Dendritic cell treated with granulocyte-macrophage colony-stimulating factor and Interleukin-4, amounts not matched to agents 40 ng/mL and 50 ng/mL, for 4 days (primary cell): Measurements from ENCODE around the gene NLN.
"Not testable (repeated sequence)": the region's sequence is repeated elsewhere in the genome, so short reads cannot be mapped to it uniquely, and the experiment has no call there.

Experiments
- H3K27ac Mint-ChIP-seq: one replicate; pipeline ENCODE4 v1.8.0; 2022; ENCODE audit warnings: mild to moderate bottlenecking, mixed read lengths
- H3K27me3 Mint-ChIP-seq: one replicate; pipeline ENCODE4 v1.8.0; 2022; ENCODE audit warnings: mild to moderate bottlenecking, mixed read lengths
- H3K36me3 Mint-ChIP-seq: one replicate; pipeline ENCODE4 v1.8.0; 2022; ENCODE audit warnings: low read depth, mixed read lengths
- H3K4me1 Mint-ChIP-seq: one replicate; pipeline ENCODE4 v1.8.0; 2022; ENCODE audit warnings: low read depth, mixed read lengths
- H3K4me3 Mint-ChIP-seq: one replicate; pipeline ENCODE4 v1.8.0; 2022; ENCODE audit warnings: mild to moderate bottlenecking, moderate library complexity, mixed read lengths
- H3K9me3 Mint-ChIP-seq: one replicate; pipeline ENCODE4 v1.8.0; 2022; ENCODE audit warnings: mixed read lengths
- intact Hi-C: fragments of 100-400 bp; cut with micrococcal nuclease; formaldehyde crosslinking; loops from one replicate; pipeline ENCODE4 v1.15.0; 2022

NLN gene

DNA sequence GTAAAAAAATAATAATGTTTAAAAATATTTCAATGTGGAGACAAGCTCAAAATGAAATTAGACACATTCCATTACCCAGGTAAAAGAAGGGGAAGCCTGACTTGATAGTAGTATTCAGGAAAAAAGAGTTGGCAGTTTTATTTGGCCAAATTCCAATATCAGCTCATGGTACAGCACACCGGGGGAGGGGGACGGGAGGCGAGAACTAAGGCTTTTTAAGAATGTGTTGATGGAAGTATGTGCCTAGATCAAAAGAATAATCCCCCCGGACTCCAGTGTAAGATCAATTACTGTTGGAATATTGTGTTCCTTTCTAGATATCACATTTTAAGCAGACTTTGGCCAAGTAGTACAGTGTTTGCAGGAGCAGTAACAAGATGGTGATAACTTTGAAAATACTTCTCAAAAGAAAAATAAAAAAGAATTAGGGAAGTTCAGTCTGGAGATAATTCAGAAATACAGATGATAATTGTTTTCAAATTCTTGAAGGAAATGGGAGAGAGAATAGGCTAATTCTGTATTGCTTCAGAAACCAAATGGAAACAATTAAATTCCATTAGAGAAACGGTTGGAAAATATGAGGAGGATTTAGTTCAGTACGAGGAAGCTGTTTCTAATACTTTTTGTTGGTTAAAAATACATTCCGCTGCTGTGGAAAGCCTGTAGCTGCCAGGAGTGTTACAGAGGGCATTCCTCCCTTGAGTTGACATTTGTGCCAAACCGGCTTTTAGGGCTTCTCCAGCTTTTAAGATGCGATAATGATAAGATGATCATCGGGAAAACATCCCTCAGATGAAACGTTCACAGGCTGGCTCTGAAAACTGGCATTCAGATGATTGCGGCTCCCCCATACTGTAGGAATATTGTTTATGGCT, 106.3 kb downstream of the NLN start:
- Mint-ChIP-seq H3K4me3 (no peak overlapping the region), H3K9me3 (no peaks in the 10 kb centered on the region), H3K27ac (no peak overlapping the region), H3K27me3 (no peaks in the 10 kb centered on the region), H3K36me3 (peaks cover 13% of the 10 kb centered on the region), H3K4me1 (peaks cover 15% of the 10 kb centered on the region)
- intact Hi-C loops, result loop anchor here (10.0 kb wide), 1 partner anchor 97 kb away; the partner anchor contains the start of gene ERBIN

GRCh38 chr5:65830856-65831255, 108.9 kb downstream of the NLN start:
- intact Hi-C loops, result no loop called here
- peaks cover 8% of the 10 kb centered on the region for H3K4me1 Mint-ChIP-seq
- H3K4me3 Mint-ChIP-seq, result no peak overlapping the region
- H3K9me3 Mint-ChIP-seq, result no peaks in the 10 kb centered on the region
- no peaks in the 10 kb centered on the region for H3K27me3 Mint-ChIP-seq
- H3K27ac Mint-ChIP-seq, result no peak overlapping the region
- H3K36me3 Mint-ChIP-seq, result no peaks in the 10 kb centered on the region

DNA sequence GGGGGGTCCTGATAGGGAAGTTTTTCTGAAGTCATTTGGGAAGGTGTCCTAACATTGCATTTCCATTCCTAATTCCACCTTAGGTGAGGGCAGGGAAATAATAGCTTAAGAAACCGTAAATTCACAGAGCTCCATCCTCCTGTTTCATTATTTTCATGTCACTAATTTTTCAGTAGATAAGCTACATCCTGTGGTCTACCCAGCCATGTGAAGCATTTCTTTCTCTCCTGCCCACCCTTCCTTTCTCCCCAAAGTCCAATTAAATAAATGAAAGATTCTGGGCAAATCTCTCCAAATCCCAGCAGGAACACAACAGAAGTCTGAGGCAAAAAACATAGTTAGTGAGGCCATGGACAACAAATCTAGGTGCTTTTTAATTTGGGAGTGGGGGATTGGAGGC, 109.3 kb downstream of the NLN start:
- no peaks in the 10 kb centered on the region for H3K36me3 Mint-ChIP-seq
- H3K4me3 Mint-ChIP-seq, result no peak overlapping the region
- no peaks in the 10 kb centered on the region for H3K9me3 Mint-ChIP-seq
- H3K4me1 Mint-ChIP-seq, result peaks cover 3% of the 10 kb centered on the region
- H3K27ac Mint-ChIP-seq, result no peak overlapping the region
- no peaks in the 10 kb centered on the region for H3K27me3 Mint-ChIP-seq
- intact Hi-C loops, result no loop called here

- Mint-ChIP-seq H3K27me3 (no peaks in the 10 kb centered on the region), H3K4me3 (no peak overlapping the region), H3K9me3 (no peaks in the 10 kb centered on the region), H3K4me1 (no peaks in the 10 kb centered on the region), H3K36me3 (no peaks in the 10 kb centered on the region), H3K27ac (no peak overlapping the region)
- intact Hi-C loops, result no loop called here
These were observed 110.1 kb downstream of the NLN start for GRCh38 chr5:65832152-65832551.

DNA sequence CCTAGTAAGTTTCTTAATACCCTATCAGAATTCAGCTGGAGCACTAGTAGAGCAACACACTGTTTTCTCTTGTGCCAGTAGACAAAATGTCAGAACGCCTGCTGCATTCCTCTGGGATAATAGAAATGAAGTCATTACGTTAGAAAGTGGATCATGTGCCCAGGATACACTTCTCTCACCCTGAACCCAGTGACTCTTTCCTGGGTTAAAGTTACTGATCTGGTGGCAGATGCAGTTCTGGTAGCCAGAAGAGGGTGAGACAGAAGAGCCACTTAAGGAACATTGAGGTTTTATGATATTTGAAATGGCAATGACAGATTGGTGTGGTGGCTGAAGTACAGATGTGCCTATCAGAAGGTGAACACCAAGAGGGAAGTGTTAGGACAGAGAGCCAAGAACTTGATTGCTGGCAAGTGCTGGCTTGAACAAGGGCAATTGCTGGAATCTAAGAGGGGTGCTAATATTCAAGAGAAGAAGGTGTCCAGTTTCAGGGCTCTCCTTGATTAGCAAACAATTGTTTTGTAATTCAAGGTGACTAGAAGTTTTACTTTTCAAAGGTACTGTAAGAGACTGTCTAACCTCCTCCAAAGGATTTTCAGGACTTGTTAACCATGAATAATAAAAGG, 110.7 kb downstream of the NLN start:
- H3K4me1 Mint-ChIP-seq, result no peaks in the 10 kb centered on the region
- no peaks in the 10 kb centered on the region for H3K9me3 Mint-ChIP-seq
- no peaks in the 10 kb centered on the region for H3K27me3 Mint-ChIP-seq
- H3K27ac Mint-ChIP-seq, result no peak overlapping the region
- no peaks in the 10 kb centered on the region for H3K36me3 Mint-ChIP-seq
- no peak overlapping the region for H3K4me3 Mint-ChIP-seq
- intact Hi-C loops, result no loop called here

- Mint-ChIP-seq H3K36me3 (no peaks in the 10 kb centered on the region), H3K4me3 (no peak overlapping the region), H3K27me3 (no peaks in the 10 kb centered on the region), H3K4me1 (no peaks in the 10 kb centered on the region), H3K27ac (no peak overlapping the region), H3K9me3 (no peaks in the 10 kb centered on the region)
- intact Hi-C loops, result no loop called here
These were observed 111.8 kb downstream of the NLN start for GRCh38 chr5:65833780-65834179.

GRCh38 chr5:65834306-65834705, 112.3 kb downstream of the NLN start:
- Mint-ChIP-seq H3K27me3 (no peaks in the 10 kb centered on the region), H3K36me3 (peaks cover 3% of the 10 kb centered on the region), H3K4me3 (no peak overlapping the region), H3K27ac (no peak overlapping the region), H3K9me3 (no peaks in the 10 kb centered on the region), H3K4me1 (no peaks in the 10 kb centered on the region)
- intact Hi-C loops, result no loop called here

- Mint-ChIP-seq H3K27ac (no peak overlapping the region), H3K4me1 (peaks cover 7% of the 10 kb centered on the region), H3K27me3 (no peaks in the 10 kb centered on the region), H3K9me3 (no peaks in the 10 kb centered on the region), H3K36me3 (peaks cover 6% of the 10 kb centered on the region), H3K4me3 (no peak overlapping the region)
- intact Hi-C loops, result no loop called here
These were observed 113.2 kb downstream of the NLN start for GRCh38 chr5:65835191-65835590.

DNA sequence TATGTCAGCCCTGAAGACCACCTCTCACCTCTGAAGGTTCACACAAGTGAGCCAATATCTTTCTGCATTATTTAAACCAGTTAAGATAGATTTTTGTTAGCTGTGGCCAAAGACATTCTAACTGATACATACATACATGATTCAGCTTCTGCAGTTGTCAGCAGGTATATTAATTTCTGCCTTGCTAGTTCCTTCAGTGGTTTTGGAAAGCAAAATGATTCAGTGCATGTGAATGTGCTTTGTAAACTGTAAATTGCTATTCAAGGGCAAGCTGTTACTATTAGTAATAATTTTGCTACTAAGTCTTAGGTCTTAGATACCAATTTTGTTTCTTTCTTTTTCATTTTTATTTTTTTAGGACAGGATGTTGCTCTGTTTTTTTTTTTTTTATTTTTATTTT, 115.1 kb downstream of the NLN start:
- Mint-ChIP-seq H3K4me3 (no peak overlapping the region), H3K36me3 (peaks cover 6% of the 10 kb centered on the region), H3K9me3 (no peaks in the 10 kb centered on the region), H3K27me3 (no peaks in the 10 kb centered on the region), H3K4me1 (peaks cover 9% of the 10 kb centered on the region), H3K27ac (no peak overlapping the region)
- intact Hi-C loops, result no loop called here

- H3K4me1 Mint-ChIP-seq, H3K27me3 Mint-ChIP-seq, intact Hi-C loops, H3K27ac Mint-ChIP-seq, H3K4me3 Mint-ChIP-seq, H3K9me3 Mint-ChIP-seq, H3K36me3 Mint-ChIP-seq: not testable (repeated sequence)
These were observed 117.2 kb downstream of the NLN start for GRCh38 chr5:65839170-65839569.

DNA sequence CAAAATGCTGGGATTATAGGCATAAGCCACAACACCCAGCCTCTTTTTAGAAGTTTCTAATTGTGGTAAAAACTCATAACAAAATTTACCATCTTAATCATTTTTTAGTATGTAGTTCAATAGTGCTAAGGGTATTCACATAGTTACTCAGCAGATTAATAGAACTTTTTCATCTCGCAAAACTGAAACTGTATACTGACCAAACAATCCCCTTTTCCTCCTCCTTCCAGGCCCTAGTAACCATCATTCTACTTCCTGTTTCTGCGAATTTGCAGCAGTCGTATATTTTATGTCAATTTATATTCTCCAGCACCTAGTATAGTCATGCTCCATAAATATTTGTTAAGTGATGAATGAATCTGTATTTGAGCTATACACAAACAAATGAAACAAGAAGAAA, 118.1 kb downstream of the NLN start:
- Mint-ChIP-seq H3K4me1 (peaks cover 10% of the 10 kb centered on the region), H3K9me3 (no peaks in the 10 kb centered on the region), H3K4me3 (no peak overlapping the region), H3K27me3 (no peaks in the 10 kb centered on the region), H3K27ac (no peak overlapping the region), H3K36me3 (peaks cover 6% of the 10 kb centered on the region)
- intact Hi-C loops, result no loop called here

GRCh38 chr5:65844763-65845162, 122.8 kb downstream of the NLN start:
- intact Hi-C loops, H3K4me3 Mint-ChIP-seq, H3K9me3 Mint-ChIP-seq, H3K27ac Mint-ChIP-seq, H3K36me3 Mint-ChIP-seq, H3K27me3 Mint-ChIP-seq: not testable (repeated sequence)
- peaks cover 20% of the 10 kb centered on the region for H3K4me1 Mint-ChIP-seq

- Mint-ChIP-seq H3K27ac (no peak overlapping the region), H3K4me1 (peaks cover 13% of the 10 kb centered on the region), H3K27me3 (no peaks in the 10 kb centered on the region), H3K9me3 (peaks cover 8% of the 10 kb centered on the region), H3K4me3 (no peak overlapping the region), H3K36me3 (no peaks in the 10 kb centered on the region)
- intact Hi-C loops, result no loop called here
These were observed 124.1 kb downstream of the NLN start for GRCh38 chr5:65846101-65846500.

- H3K4me3 Mint-ChIP-seq, H3K9me3 Mint-ChIP-seq, intact Hi-C loops, H3K36me3 Mint-ChIP-seq, H3K27me3 Mint-ChIP-seq, H3K27ac Mint-ChIP-seq: not testable (repeated sequence)
- H3K4me1 Mint-ChIP-seq, result peaks cover 19% of the 10 kb centered on the region
These were observed 125.0 kb downstream of the NLN start for GRCh38 chr5:65847019-65847418.

- H3K4me1 Mint-ChIP-seq, result peaks cover 19% of the 10 kb centered on the region
- H3K27me3 Mint-ChIP-seq, H3K4me3 Mint-ChIP-seq, H3K27ac Mint-ChIP-seq, intact Hi-C loops, H3K9me3 Mint-ChIP-seq, H3K36me3 Mint-ChIP-seq: not testable (repeated sequence)
These were observed 127.9 kb downstream of the NLN start for GRCh38 chr5:65849918-65850317.
